OCI-LY7 (cell line): ENCODE measurements around the gene E4F1.

Source experiments
- CTCF ChIP-seq: fragments of 200-600 bp; sonication (generic); conservative IDR thresholded peaks from 2 replicates; pipeline ENCODE4 v1.5.1; 2014; ENCODE audit warnings: mild to moderate bottlenecking, antibody characterized with exemption, low read length, moderate library complexity, mixed read lengths
- EZH2phosphoT487 ChIP-seq: fragments of 200-600 bp; sonication (generic); IDR thresholded peaks from 2 replicates; pipeline ENCODE4 v1.6.1; 2018; ENCODE audit warnings: low read depth, borderline replicate concordance, mild to moderate bottlenecking, mixed run types, antibody characterized with exemption, low read length, moderate library complexity, mixed read lengths

GRCh38 chr16:2199621-2200139 lies 23.7 kb upstream of the E4F1 start:
- TF ChIP-seq CTCF (no peak), EZH2phosphoT487 (no peak)
